A549 (cell line): Measurements from ENCODE around the gene SLC25A47. TPM values are rescaled to one million over a fixed set of nuclear protein-coding genes. Genes with fewer than 3 reads are reported as not detected.

ENCODE experiments used
- ATAC-seq, 2 experiments: fragments of 200-7000 bp in 1 of 2; fragments of >200 bp in 1 of 2; cut with Nextera tagmentation in 1 of 2; cut with Tn5 transposase in 1 of 2; 3 replicates each; pipeline versions ENCODE4 v1.8.0 to v1.9.1; 2018 to 2020; ENCODE audit warnings: mild to moderate bottlenecking in 1 of 2, moderate library complexity in 1 of 2
- CTCF ChIA-PET: fragments of 300-600 bp; sonication (Branson Sonifier 250); formaldehyde crosslinking; extraction: SDS; loops from one replicate; lab custom pipeline; 2021; ENCODE audit warnings: antibody characterized with exemption, inconsistent platforms; lab: Yijun Ruan, JAX
- POLR2A ChIA-PET: fragments of 350-600 bp; formaldehyde crosslinking; extraction: SDS; loops from one replicate; lab custom pipeline; 2021; ENCODE audit warnings: antibody characterized with exemption, inconsistent platforms; lab: Yijun Ruan, JAX
- DNase-seq, 2 experiments: peaks; one replicate each; pipeline versions ENCODE4 v3.0.0 to v3.0.0-alpha.2; 2011 to 2016; ENCODE audit warnings: low read depth in 1 of 2, low spot score in 1 of 2
- FAIRE-seq: peaks from 2 replicates; lab custom pipeline; 2011; peaks lifted over from hg19 to GRCh38; lab: Jason Lieb, UNC
- H3K27ac ChIP-seq, 2 experiments: fragments of >200 bp; sonication (Bioruptor Twin); formaldehyde crosslinking; 3 replicates each; pipeline ENCODE4 v1.5.1; 2016 to 2017
- H3K4me1 ChIP-seq: fragments of >200 bp; sonication (Bioruptor Twin); formaldehyde crosslinking; 3 replicates; pipeline ENCODE4 v1.6.1; 2016
- H3K4me2 ChIP-seq: fragments of >200 bp; sonication (Bioruptor Twin); formaldehyde crosslinking; 3 replicates; pipeline ENCODE4 v1.6.1; 2016
- H3K4me3 ChIP-seq: fragments of >200 bp; sonication (Bioruptor Twin); formaldehyde crosslinking; 3 replicates; pipeline ENCODE4 v1.5.1; 2016
- H3K9me3 ChIP-seq: fragments of >200 bp; sonication (Bioruptor Twin); formaldehyde crosslinking; 3 replicates; pipeline ENCODE4 v1.6.1; 2016
- EHMT2 ChIP-seq: fragments of 200-600 bp; sonication (generic); IDR thresholded peaks from 2 replicates; pipeline ENCODE4 v1.6.1; 2016; ENCODE audit warnings: antibody characterized with exemption, low read depth, mild to moderate bottlenecking, moderate library complexity
- FOSL2 ChIP-seq, 2 experiments: fragments of 450-650 bp in 1 of 2; fragments of >200 bp in 1 of 2; sonication (Bioruptor Twin) in 1 of 2; formaldehyde crosslinking; IDR thresholded peaks; 2 replicates each; pipeline versions ENCODE4 v1.5.0 to v1.6.1; 2016 to 2020; ENCODE audit warnings: mild to moderate bottlenecking in 1 of 2, moderate library complexity in 1 of 2
- GATA3 ChIP-seq: IDR thresholded peaks from 2 replicates; pipeline ENCODE4 v1.6.1; 2012; ENCODE audit warnings: borderline replicate concordance
- HOXA7 ChIP-seq: fragments of 250-450 bp; sonication (Bioruptor Pico); IDR thresholded peaks from 2 replicates; pipeline ENCODE4 v1.5.0; 2020; ENCODE audit warnings: mild to moderate bottlenecking, moderate library complexity
- JUN ChIP-seq, 2 experiments: fragments of >200 bp; sonication (Bioruptor Twin); formaldehyde crosslinking; IDR thresholded peaks; 2 replicates in 1 of 2; 3 replicates in 1 of 2; pipeline ENCODE4 v1.6.1; 2016 to 2017
- KDM1A ChIP-seq: fragments of 200-600 bp; sonication (generic); IDR thresholded peaks from 2 replicates; pipeline ENCODE4 v1.6.1; 2016; ENCODE audit warnings: low read depth, mild to moderate bottlenecking
- TP53 ChIP-seq: fragments of 250-450 bp; sonication (Bioruptor Pico); IDR thresholded peaks from 2 replicates; pipeline ENCODE4 v1.5.0; 2021; ENCODE audit warnings: mild to moderate bottlenecking, moderate library complexity
- WGBS: methylation state at CpG from one replicate; pipeline ENCODE4 v1.1.6; 2017; ENCODE audit errors: missing lambda C conversion rate; 5-methylcytosine and 5-hydroxymethylcytosine counted together
- polyA plus RNA-seq, 4 experiments: library from polyadenylated mRNA; depleted of rRNA in 3 of 4; stranded (reverse); fragments of >200 nt; fragmentation: RNase III in 1 of 4; extraction: RNeasy Plus Mini Kit Qiagen cat#74134 plus additional on column Dnase treatment in 1 of 4; gene quantifications; 2 replicates in 3 of 4; 3 replicates in 1 of 4; pipeline ENCODE4 v1.2.3, GENCODE V29; 2011 to 2017
- small RNA-seq, 6 experiments: library from RNA; depleted of rRNA; stranded (forward); fragments of <200 nt; gene quantifications; one replicate each; pipeline ENCODE3, GENCODE V24; 2012
- TF ChIP-seq, protein P1 (sequence below): fragments of 250-450 bp; sonication (Bioruptor Pico); IDR thresholded peaks from 2 replicates; pipeline ENCODE4 v1.5.0; 2020; ENCODE audit warnings: low read depth, mild to moderate bottlenecking, moderate library complexity
- TF ChIP-seq, protein P2 (sequence below): fragments of 150-350 bp; IDR thresholded peaks from 2 replicates; pipeline ENCODE4 v1.6.1; 2014; ENCODE audit warnings: low read depth, mild to moderate bottlenecking, low read length

The SLC25A47 gene
- polyA plus RNA-seq, 2 of the 4 experiments (the other 2 are of a cell fraction): not detected

DNA sequence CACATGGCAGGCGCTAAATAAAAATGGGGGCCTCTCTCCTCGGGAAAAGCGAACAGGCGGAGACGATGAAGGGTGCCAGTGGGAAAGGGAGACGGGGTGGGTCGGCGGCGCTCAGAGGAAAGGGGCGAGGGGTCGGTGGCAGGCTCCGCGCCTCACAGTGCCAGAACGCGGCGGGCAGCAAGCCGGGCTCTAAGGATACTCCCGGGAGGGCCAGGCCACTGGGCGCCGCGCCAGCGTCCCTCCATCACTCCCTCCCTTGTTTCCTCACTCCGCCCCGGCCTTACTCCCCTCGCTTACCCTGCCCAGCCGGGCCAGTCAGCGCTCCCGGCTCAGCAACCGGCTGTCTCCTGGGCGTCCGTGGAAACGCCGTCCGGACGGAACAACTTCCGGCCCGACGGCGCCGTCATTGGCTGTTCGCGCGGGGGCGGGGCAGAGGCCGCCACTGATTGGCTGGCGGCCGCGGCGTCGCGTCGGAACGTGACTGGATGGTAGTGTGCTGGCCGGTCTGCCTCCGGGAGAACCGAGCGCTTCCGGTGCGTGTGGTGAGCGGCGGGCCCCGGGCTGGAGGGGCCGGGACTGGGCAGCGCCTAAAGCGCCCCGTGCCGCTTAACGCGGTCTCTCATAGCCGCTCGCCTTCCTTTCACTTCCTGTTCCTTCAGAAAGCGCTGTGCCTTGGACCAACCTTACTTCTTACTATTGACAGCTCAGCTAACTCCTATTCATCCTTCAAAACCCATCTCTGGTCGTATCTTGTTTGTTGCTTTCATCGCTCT is 53.0 kb downstream of the SLC25A47 start, which contains the start of gene WDR25 (continued):
- TF ChIP-seq, protein P1, sequence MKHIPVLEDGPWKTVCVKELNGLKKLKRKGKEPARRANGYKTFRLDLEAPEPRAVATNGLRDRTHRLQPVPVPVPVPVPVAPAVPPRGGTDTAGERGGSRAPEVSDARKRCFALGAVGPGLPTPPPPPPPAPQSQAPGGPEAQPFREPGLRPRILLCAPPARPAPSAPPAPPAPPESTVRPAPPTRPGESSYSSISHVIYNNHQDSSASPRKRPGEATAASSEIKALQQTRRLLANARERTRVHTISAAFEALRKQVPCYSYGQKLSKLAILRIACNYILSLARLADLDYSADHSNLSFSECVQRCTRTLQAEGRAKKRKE (CRISPR knock-in tag): no peak
- TF ChIP-seq TP53: no peak
- no peak; the same call in 1 of the 2 replicates for TF ChIP-seq GATA3
- TF ChIP-seq EHMT2: no peak
- TF ChIP-seq KDM1A: 0 out of 2 replicates have a peak, but pooled peaks have one; percentile 22
- TF ChIP-seq FOSL2 (IDR thresholded peaks at IDR 0.05): no peak
- TF ChIP-seq FOSL2 (CRISPR knock-in tag; IDR thresholded peaks at IDR 0.05): peak; percentile 45; the same call in 1 of the 2 replicates

DNA sequence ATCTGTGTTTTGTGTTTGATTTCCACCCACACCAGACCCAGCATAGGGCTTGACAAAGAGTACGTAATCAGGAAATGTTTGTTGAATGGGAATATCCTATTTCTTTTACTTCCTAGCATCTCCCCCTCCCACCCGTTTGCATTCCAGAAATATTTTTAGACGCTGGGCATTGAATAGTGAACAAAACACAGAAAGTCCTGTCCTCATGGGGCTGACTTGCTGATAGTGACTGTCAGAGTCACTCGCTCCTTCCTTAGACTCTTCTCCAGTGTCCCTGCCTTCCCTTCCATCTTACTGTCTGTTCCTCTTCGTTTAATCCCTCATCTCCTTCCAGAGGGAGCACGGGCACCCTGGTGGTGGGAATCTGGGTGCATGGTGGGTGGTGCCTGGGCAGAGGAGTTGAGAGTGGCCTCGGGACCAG is 53.6 kb downstream of the SLC25A47 start:
- no peaks in the 10 kb centered on the region for H3K9me3 ChIP-seq
- ChIA-PET CTCF (interaction anchor here (0.7 to 16.2 kb wide), 16 partner anchors 9 to 1288 kb away, joined by 3 to 602 read pairs (median 5); no protein-coding TSS in a partner anchor), POLR2A (interaction anchor here (0.6 kb wide), 1 partner anchor 15 kb away, joined by 3 read pairs; no protein-coding TSS in a partner anchor)
- peak overlapping the region; percentile 85 to 94 for H3K27ac ChIP-seq
- no peak for FAIRE-seq
- peak; percentile 61 to 82 for DNase-seq
- TF ChIP-seq, protein P2, sequence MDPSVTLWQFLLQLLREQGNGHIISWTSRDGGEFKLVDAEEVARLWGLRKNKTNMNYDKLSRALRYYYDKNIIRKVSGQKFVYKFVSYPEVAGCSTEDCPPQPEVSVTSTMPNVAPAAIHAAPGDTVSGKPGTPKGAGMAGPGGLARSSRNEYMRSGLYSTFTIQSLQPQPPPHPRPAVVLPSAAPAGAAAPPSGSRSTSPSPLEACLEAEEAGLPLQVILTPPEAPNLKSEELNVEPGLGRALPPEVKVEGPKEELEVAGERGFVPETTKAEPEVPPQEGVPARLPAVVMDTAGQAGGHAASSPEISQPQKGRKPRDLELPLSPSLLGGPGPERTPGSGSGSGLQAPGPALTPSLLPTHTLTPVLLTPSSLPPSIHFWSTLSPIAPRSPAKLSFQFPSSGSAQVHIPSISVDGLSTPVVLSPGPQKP: no peak
- no peak for TF ChIP-seq HOXA7 (CRISPR knock-in tag)
- TF ChIP-seq JUN (IDR thresholded peaks at IDR 0.05): peak in 1 of 2 experiments; percentile 5; a peak in 1 of 5 replicates
- H3K4me3 ChIP-seq: peak overlapping the region; percentile 94
- H3K4me1 ChIP-seq: peaks cover 21% of the 10 kb centered on the region
- peak overlapping the region; percentile 97 for H3K4me2 ChIP-seq
- WGBS: 9% methylated on average over 7 of the region's 7 CpGs
- peak; percentile 78 to 84 for ATAC-seq

Small RNA genes within 50 kb of the gene (small RNA-seq; reads per million reads assigned to genes)
- gene AL157871.3 (0 to 0.35 (median 0) reads per million in 6 experiments), gene MIR345 (0.37 to 34.7 (median 12.6) reads per million in 6 experiments), gene RN7SL523P (0 reads per million in 6 experiments)

Other genes starting within 250 kb of the SLC25A47 start
- gene DEGS2, start 163.7 kb upstream of the SLC25A47 start, polyA plus RNA-seq (2011; rRNA removed): 0.38 and 0.93 TPM in 2 replicates
- gene DEGS2, start 163.7 kb upstream of the SLC25A47 start, polyA plus RNA-seq (2017; fragmentation: RNase III; extraction: RNeasy Plus Mini Kit Qiagen cat#74134 plus additional on column Dnase treatment): 1.1 to 2.3 TPM (median 1.6 TPM) in 3 replicates
- 61.6 and 65.8 TPM in 2 replicates for gene YY1, start 84.2 kb upstream of the SLC25A47 start, polyA plus RNA-seq (2011; rRNA removed)
- 58.1 to 59.6 TPM (median 58.4 TPM) in 3 replicates for gene YY1, start 84.2 kb upstream of the SLC25A47 start, polyA plus RNA-seq (2017; fragmentation: RNase III; extraction: RNeasy Plus Mini Kit Qiagen cat#74134 plus additional on column Dnase treatment)
- gene SLC25A29, start 16.9 kb upstream of the SLC25A47 start, polyA plus RNA-seq (2011; rRNA removed): 6.3 and 6.6 TPM in 2 replicates
- 11.2 to 15.4 TPM (median 15.1 TPM) in 3 replicates for gene SLC25A29, start 16.9 kb upstream of the SLC25A47 start, polyA plus RNA-seq (2017; fragmentation: RNase III; extraction: RNeasy Plus Mini Kit Qiagen cat#74134 plus additional on column Dnase treatment)
- 7.8 and 8.9 TPM in 2 replicates for gene WDR25, start 53.1 kb downstream of the SLC25A47 start, polyA plus RNA-seq (2011; rRNA removed)
- 6.2 to 7.0 TPM (median 6.8 TPM) in 3 replicates for gene WDR25, start 53.1 kb downstream of the SLC25A47 start, polyA plus RNA-seq (2017; fragmentation: RNase III; extraction: RNeasy Plus Mini Kit Qiagen cat#74134 plus additional on column Dnase treatment)